ENCODE data around the gene PRMT1. TPM values are rescaled to one million over a fixed set of nuclear protein-coding genes. Genes with fewer than 3 reads are reported as not detected.
A peak's percentile ranks its signal among the peaks of the same experiment; 100 is the strongest.

PRMT1 gene
- total RNA-seq, 1 experiment from 2014 or later: 505 TPM

DNA sequence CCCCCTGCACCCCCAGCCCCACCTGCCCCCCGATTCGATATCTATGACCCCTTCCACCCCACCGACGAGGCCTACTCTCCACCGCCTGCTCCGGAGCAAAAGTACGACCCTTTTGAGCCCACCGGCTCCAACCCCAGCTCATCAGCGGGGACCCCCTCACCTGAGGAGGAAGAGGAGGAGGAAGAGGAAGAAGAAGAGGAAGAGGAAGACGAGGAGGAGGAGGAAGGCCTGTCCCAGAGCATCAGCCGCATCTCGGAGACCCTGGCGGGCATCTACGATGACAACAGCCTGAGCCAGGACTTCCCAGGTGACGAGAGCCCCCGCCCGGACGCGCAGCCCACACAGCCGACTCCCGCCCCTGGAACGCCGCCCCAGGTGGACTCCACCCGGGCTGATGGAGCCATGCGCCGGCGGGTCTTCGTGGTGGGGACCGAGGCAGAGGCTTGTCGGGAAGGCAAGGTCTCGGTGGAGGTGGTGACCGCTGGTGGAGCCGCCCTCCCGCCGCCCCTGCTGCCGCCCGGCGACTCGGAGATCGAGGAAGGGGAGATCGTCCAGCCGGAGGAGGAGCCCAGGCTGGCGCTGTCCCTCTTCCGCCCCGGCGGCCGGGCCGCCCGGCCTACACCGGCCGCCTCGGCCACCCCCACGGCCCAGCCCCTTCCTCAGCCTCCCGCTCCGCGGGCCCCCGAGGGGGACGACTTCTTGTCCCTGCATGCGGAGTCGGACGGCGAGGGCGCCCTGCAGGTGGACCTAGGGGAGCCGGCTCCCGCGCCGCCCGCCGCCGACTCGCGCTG is 25.8 kb upstream of the PRMT1 start:
- TF ChIP-seq, protein P1, sequence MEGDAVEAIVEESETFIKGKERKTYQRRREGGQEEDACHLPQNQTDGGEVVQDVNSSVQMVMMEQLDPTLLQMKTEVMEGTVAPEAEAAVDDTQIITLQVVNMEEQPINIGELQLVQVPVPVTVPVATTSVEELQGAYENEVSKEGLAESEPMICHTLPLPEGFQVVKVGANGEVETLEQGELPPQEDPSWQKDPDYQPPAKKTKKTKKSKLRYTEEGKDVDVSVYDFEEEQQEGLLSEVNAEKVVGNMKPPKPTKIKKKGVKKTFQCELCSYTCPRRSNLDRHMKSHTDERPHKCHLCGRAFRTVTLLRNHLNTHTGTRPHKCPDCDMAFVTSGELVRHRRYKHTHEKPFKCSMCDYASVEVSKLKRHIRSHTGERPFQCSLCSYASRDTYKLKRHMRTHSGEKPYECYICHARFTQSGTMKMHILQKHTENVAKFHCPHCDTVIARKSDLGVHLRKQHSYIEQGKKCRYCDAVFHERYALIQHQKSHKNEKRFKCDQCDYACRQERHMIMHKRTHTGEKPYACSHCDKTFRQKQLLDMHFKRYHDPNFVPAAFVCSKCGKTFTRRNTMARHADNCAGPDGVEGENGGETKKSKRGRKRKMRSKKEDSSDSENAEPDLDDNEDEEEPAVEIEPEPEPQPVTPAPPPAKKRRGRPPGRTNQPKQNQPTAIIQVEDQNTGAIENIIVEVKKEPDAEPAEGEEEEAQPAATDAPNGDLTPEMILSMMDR (conservative IDR thresholded peaks at IDR 0.05): no peak
- no CpG with 5 or more reads among the region's 72 CpGs for WGBS (ENCODE audit: extremely low coverage, insufficient read length, low lambda C conversion rate)
- Histone ChIP-seq H3K14ac (ENCODE audit: insufficient read depth, low read length) (no peak overlapping the region), H2AK5ac (ENCODE audit: insufficient read length, low read length) (no peak overlapping the region), H3K4ac (ENCODE audit: low read depth, low read length) (no peak overlapping the region), H3K4me2 (ENCODE audit: insufficient read depth, insufficient read length, low read length) (no peak overlapping the region), H3K9ac (ENCODE audit: extremely low read depth, insufficient read length, low read length) (no peak overlapping the region), H4K91ac (ENCODE audit: insufficient read length, low read depth, low read length) (no peak overlapping the region), H3K56ac (ENCODE audit: insufficient read length, low read depth, low read length) (no peak overlapping the region), H3K27me3 (ENCODE audit: insufficient read depth, low read length) (no peaks in the 10 kb centered on the region), H2AFZ (ENCODE audit: low read length) (no peak overlapping the region), H2BK12ac (ENCODE audit: insufficient read length, low read depth, low read length) (no peak overlapping the region), H3K9me3 (ENCODE audit: control insufficient read depth, low read depth, low read length) (no peaks in the 10 kb centered on the region), H4K5ac (ENCODE audit: insufficient read length, low read depth, low read length) (no peak overlapping the region), H2BK5ac (ENCODE audit: insufficient read length, low read length) (no peak overlapping the region), H3K23ac (ENCODE audit: insufficient read length, low read depth, low read length) (no peak overlapping the region), H2BK120ac (ENCODE audit: low read depth, low read length, poor library complexity, severe bottlenecking) (no peak overlapping the region), H2BK15ac (ENCODE audit: low read depth, low read length) (no peak overlapping the region), H3K79me2 (ENCODE audit: insufficient read depth, low read length) (no peaks in the 10 kb centered on the region), H2BK20ac (ENCODE audit: low read depth, low read length, poor library complexity, severe bottlenecking) (no peak overlapping the region), H3K23me2 (ENCODE audit: insufficient read length, low read depth, low read length, poor library complexity, severe bottlenecking) (peaks cover 2% of the 10 kb centered on the region), H3K79me1 (ENCODE audit: insufficient read depth, low read depth, low read length, poor library complexity, severe bottlenecking) (no peaks in the 10 kb centered on the region), H4K20me1 (ENCODE audit: control insufficient read depth, insufficient read depth, insufficient read length) (no peaks in the 10 kb centered on the region), H3T11ph (ENCODE audit: low read length) (no peak overlapping the region), H3K18ac (ENCODE audit: insufficient read length, low read depth, low read length) (no peak overlapping the region), H3K27ac (ENCODE audit: insufficient read length, low read depth, low read length) (no peak overlapping the region), H4K8ac (replicated peaks; ENCODE audit: insufficient read length, low read depth, low read length) (no peak overlapping the region), H3K4me1 (ENCODE audit: insufficient read depth, low read length) (no peaks in the 10 kb centered on the region)
- H3K27me3 Mint-ChIP-seq (ENCODE audit: low read depth): no peaks in the 10 kb centered on the region
- H3K4me3 Mint-ChIP-seq: no peak overlapping the region
- peaks cover 27 to 76% (median 68%) of the 10 kb centered on the region in 3 experiments for H3K36me3 Mint-ChIP-seq (ENCODE audit: insufficient read depth in 1 of 3, low read depth in 3 of 3)
- peaks cover 4 to 6% of the 10 kb centered on the region in 2 experiments; a peak in 3 of 4 replicates for H3K4me1 Mint-ChIP-seq
- peak overlapping the region in 1 of 3 experiments; percentile 27; a peak in 1 of 7 replicates for H3K27ac Mint-ChIP-seq
- H3K9me3 Mint-ChIP-seq: no peaks in the 10 kb centered on the region; a peak in 1 of 5 replicates
- no peak for DNase-seq

Data from H9 (cell line).